GM18951 (cell line): ENCODE results near the gene DAP3.
"Not testable (repeated sequence)": the region's sequence is repeated elsewhere in the genome, so short reads cannot be mapped to it uniquely, and the experiment has no call there.

Source experiments
- POLR2A ChIP-seq: IDR thresholded peaks from 4 replicates; pipeline ENCODE4 v1.6.1; 2011; ENCODE audit warnings: mild to moderate bottlenecking; ENCODE audit not compliant: insufficient read length, insufficient read depth; ENCODE audit errors: extremely low read depth
- in situ Hi-C: fragments of 300-500 bp; cut with MboI; formaldehyde crosslinking; loops from one replicate; pipeline ENCODE4 v1.12.0; 2022; ENCODE audit warnings: low sequenced_read_pairs, mixed read lengths, inconsistent platforms; ENCODE audit not compliant: unreplicated experiment

Gene DAP3

DNA sequence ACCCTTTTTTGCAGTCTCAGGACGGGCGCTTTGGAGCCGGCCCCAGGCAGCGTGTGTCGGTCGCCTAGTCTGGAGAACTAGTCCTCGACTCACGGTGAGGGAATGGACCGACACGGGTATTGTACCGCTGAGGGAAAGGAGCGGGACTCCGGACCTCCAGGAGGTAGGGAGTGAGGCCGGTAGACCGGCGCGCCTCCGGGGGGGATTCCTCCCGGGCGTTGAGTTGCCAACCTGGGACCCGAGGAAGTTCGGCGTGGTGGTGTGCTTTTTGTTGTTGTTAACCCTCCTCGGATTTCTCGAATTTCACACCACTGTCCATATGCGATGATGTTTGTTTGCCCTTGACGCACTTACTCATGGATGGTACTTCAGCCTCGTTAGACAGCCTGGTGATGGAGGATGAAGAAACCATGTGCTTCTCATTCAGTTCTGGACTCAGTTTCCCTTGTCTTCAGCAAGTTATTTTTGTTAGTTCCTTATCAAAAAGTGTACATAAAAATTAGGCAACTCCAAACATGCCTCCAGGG, at the start of gene DAP3:
Gene DAP3 (plus strand): TSS at position 11 of the 527 bp plus-strand sequence. CDS start 20,689 bp downstream, outside the sequence.
- in situ Hi-C loops = not testable (repeated sequence)
- TF ChIP-seq POLR2A = peak; percentile 77

DNA sequence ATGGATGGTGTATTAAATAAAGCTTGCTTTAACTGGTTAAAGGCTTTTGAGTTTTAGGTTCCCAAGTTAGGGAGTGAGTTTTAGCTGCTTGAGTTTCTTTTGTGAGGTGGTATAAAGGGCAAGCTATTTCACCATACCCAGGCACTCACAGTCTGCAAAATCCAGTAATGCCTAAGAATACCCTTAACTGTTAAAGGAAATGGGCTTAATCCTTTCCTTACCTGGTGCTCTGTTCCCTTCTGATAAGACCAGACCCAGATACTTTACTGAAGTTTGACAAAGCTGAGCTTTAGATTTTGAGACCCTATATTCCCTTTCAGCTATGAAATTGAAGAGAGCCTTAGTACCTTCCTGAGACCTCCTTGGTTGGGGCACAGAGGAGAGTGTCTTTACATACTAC, 48.5 kb upstream of the DAP3 start:
- no peak for TF ChIP-seq POLR2A

DNA sequence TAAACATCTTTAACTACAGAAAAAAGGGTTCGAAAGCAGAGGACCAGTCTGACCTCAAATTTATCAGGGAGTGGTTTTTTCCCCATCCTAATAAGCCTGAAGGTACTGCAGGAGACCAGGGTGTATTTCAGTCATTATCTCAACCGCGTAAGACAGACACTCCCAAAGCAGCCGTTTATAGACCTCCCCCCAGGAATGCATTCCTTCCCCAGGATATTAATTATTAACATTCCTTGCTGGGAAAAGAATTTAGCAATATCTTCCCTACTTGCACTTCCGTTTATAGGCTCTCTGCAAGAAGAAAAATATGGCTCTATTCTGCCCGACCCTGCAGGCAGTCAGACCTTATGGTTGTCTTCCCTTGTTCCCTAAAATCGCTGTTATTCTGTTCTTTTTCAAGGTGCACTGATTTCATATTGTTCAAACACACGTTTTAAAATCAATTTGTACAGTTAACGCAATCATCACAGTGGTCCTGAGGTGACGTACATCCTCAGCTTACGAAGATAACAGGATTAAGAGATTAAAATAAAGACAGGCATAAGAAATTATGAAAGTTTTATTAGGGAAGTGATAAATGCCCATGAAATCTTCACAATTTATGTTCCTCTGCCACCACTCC, 46.2 kb upstream of the DAP3 start:
- in situ Hi-C loops = not testable (repeated sequence)

More for the DNA sequence above, 48.5 kb upstream of the DAP3 start:
- in situ Hi-C loops = no loop called here

DNA sequence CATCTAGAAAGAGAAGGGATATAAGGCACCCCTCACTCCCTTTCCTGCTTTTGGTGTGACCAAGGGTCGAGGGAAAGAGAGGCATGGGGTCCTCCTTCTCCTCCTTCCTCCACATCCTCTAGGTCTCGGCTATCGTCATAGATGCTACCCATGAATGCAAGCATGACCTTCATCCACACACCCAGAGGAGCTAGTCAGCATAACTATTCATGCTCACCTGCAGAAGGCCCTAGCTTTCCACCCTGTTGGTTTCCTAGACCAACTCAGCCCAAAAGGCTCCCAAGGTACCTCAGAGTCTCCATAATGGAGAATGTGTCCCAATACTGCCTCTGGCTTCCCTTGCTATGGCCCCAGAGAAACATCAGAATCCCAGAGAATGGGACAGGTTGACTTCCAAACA, 45.7 kb upstream of the DAP3 start:
- in situ Hi-C loops = no loop called here
- no peak for TF ChIP-seq POLR2A

DNA sequence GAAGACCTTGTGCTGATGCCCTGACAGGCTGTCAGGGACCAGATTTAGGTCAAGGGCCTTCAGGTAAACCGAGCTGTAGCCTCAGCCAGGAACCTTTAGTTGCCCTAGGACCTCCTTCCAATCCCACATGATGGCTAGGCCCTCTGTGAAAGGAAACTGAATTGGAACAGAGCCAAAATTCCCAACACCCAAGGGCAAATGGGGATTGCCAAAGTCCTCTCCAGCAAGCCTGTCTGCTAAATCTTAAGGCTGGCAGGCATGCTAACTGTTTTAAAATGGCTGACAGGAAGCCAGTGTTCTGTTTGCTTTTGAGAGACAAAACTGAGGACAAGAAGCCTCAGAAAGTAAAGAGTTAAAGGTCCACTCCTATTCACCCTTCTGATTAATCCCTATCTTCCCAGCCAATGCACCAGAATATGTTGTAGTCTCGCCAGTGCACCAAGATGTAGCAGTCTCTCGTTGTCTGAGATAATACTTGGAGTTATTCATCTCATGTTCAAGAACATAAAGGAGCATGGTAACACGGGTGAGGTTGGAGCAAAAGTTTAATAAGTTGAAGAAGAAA, 43.8 kb upstream of the DAP3 start:
- in situ Hi-C loops = no loop called here
- no peak for TF ChIP-seq POLR2A

DNA sequence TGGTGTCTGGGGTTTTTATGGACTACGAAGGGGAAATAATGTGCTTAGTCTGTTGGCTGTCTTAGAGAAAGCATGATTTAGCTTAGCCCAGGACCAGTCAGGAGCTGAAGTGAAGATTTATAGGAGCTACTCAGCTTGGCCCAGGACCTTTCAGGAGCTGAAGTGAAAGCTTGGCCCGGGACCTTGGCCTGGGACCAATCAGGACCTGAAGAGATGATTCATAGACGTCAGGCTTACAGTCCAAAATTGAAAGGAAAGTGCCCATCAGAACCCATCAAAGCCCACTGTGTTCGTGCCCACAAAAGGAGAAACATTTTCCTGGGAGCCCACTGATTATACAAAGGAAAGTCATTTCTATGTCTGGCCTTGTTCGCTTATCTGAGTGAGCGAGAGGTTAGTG, 43.2 kb upstream of the DAP3 start:
- TF ChIP-seq POLR2A = no peak

DNA sequence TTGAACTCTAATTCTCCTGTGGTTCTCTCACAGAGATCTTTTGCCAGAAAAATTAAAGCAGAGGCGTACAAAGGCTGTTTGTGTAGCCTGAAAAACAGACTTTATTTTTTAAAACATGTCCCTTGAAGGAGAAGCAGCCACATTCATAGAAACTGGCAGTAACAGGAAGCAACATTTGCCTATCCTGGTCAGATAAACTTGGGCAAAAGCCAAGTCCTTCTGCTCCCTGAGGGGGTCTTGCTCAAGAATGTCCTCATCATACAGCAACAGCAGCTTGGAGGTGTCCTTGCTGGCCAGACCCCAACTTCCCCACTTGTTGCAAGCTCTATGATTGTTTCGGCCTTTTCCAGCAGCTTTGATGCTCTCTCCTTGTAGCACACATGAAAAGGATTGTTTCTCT, 42.6 kb upstream of the DAP3 start:
- in situ Hi-C loops = no loop called here
- no peak for TF ChIP-seq POLR2A

More for the DNA sequence above, 43.2 kb upstream of the DAP3 start:
- in situ Hi-C loops = no loop called here

DNA sequence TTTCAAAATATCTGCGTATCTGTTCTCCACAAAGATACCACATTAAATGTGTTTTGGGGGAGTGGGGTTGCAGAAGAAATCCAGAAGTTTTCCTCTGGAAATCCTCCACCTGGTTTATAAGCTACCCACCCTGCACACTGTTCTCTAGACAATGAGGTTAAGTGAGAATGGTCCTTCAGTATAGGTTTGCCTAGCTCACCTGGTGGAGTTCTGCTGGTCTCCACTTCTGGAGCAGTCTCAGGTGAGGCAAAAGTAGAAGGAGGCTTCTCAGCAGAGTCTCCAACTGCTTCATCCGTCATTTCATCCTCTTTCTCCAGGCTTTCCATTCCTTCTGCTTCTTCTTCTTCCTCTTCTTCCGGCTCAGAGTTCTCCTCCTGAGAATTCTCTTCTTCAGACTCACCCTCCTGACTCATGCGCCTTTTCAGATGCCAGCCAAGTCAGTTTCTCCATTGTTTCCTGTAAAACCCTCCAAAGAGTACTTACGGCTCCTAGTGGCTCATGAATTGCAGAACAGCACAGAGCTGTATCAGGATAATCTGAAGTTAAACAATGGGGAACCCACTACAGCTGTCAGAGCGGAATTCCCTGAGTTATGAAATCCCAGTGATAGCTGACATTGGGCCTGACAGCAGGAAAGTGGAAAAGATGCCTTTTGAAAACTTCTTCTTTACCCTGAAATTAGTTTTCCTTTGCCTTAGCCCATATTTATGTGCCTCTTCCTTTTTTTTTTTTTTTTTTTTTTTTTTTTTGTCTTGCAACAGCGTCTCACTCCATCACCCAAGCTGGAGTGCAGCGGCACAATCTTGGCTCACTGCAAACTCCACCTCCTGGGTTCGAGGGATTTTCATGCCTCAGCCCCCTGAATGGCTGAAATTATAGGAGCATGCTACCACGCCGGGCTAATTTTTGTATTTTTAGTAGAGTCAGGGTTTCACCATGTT, 40.4 kb upstream of the DAP3 start:
- in situ Hi-C loops = no loop called here
- no peak for TF ChIP-seq POLR2A

DNA sequence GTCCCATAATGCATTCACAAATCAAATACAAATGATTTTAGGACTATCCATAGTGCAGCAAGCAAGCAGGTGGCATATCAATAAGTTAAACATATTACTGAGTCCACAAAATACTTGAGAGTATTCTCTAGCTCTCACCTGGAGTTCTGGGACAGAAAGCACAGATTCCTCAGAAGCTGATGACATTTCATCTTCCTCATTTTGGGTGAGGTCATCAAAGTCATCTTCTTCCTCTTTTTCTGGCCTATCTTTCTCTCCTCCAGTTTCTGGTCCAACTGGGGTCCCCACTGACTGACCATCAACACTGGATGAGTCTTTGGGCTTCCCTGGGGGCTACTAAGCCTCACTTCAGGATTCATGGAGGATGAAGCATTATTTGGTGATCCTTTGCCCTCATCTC, 39.2 kb upstream of the DAP3 start:
- TF ChIP-seq POLR2A = no peak
- in situ Hi-C loops = no loop called here

DNA sequence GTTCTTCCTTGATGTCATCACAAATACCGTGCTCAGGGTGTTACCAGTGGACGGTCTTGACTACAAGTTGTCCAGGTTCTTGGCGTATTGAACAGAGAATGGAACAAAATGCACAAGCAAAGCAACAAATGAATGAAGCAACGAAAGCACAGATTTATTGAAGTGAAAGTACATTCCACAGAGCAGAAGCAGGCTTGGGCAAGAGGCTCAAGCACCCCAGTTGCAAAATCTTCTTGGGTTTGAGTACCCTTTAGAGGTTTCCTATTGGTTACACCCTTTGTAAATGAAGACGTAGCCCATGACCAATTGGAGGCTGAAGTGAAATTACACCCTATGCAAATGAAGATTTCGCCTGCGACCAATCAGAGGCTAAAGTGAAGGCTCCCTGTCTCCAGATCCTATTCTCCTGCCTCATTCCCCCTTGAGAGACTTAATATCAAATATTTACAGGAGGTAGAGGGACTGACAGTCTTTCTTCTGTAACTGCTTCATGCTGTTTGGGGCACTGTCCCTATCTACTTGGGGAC, 38.6 kb upstream of the DAP3 start:
- no peak for TF ChIP-seq POLR2A
- in situ Hi-C loops = no loop called here

DNA sequence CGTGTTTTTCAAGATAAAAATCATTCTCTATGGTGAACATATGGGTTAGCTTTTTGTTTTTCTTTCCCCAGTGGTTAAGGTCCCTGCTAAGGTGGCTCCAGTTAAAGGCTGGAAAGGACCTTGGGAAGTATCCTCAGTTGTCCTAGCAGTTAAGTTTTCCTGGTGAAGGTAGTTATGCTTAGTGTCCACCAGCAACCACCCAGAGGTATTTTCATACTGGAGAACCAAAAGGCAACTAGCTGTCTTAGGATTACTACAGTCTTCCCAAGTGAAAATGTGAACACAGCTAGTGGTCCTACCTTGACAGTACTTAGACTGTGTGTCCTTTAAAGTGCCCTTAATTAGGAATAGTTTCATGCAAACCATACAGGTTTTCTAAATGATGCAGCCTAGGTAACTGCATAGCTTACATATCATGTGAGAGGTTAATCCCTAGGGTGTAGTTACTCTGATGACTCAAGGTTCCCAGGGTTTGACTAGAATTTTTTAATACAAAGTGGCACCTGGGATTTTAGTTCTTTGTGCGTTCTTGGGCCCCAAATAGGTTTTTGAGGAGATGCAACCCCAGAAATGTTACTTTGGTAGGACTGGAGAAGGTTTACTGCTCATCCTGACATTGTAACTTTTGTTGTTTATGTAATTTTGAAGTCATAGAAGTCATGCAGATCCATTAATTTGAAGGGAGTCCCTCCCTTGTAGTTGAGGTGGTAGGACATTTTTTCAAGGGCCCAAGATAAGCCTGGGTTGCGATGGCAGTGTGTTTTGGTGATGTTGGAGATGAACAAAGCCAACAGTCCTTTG, 36.8 kb upstream of the DAP3 start:
- TF ChIP-seq POLR2A = no peak

DNA sequence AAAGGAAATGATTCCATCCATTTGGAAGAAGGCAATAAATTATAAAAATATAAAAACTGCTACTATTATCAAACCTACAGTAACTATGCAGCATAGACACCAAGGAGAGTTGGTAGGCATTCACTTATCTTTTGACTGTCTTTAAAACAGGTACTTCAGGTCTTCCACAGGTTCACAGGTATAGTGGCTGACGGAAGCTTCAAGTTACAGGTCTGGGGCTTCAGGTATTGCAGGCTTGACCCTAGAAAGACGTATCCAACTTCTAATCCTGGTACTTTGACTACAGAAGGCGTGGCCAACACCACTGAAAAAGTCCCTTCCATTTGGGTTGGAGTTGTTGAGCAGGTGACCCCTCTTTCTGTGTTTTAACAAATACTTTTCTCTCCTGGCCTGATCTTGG, 35.9 kb upstream of the DAP3 start:
- in situ Hi-C loops = no loop called here

More for the DNA sequence above, 36.8 kb upstream of the DAP3 start:
- in situ Hi-C loops = no loop called here

More for the DNA sequence above, 35.9 kb upstream of the DAP3 start:
- TF ChIP-seq POLR2A = no peak
